ENCODE results near the gene LYSMD1.

GRCh38 chr1:151147132-151147503 lies 18.6 kb downstream of the LYSMD1 start:
- TF ChIP-seq, protein P1, sequence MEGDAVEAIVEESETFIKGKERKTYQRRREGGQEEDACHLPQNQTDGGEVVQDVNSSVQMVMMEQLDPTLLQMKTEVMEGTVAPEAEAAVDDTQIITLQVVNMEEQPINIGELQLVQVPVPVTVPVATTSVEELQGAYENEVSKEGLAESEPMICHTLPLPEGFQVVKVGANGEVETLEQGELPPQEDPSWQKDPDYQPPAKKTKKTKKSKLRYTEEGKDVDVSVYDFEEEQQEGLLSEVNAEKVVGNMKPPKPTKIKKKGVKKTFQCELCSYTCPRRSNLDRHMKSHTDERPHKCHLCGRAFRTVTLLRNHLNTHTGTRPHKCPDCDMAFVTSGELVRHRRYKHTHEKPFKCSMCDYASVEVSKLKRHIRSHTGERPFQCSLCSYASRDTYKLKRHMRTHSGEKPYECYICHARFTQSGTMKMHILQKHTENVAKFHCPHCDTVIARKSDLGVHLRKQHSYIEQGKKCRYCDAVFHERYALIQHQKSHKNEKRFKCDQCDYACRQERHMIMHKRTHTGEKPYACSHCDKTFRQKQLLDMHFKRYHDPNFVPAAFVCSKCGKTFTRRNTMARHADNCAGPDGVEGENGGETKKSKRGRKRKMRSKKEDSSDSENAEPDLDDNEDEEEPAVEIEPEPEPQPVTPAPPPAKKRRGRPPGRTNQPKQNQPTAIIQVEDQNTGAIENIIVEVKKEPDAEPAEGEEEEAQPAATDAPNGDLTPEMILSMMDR (IDR thresholded peaks at IDR 0.05), result no peak
- TF ChIP-seq POLR2A (IDR thresholded peaks at IDR 0.05), result no peak
